GM19351 (cell line): ENCODE measurements around the gene CHFR.
"Not testable (repeated sequence)": the region's sequence is repeated elsewhere in the genome, so short reads cannot be mapped to it uniquely, and the experiment has no call there.

Experiments used
- ATAC-seq: cut with Tn5 transposase; IDR thresholded peaks from one replicate; pipeline ENCODE4 v1.9.1; 2021; ENCODE audit warnings: mild to moderate bottlenecking, moderate library complexity; ENCODE audit not compliant: unreplicated experiment

The CHFR gene

DNA sequence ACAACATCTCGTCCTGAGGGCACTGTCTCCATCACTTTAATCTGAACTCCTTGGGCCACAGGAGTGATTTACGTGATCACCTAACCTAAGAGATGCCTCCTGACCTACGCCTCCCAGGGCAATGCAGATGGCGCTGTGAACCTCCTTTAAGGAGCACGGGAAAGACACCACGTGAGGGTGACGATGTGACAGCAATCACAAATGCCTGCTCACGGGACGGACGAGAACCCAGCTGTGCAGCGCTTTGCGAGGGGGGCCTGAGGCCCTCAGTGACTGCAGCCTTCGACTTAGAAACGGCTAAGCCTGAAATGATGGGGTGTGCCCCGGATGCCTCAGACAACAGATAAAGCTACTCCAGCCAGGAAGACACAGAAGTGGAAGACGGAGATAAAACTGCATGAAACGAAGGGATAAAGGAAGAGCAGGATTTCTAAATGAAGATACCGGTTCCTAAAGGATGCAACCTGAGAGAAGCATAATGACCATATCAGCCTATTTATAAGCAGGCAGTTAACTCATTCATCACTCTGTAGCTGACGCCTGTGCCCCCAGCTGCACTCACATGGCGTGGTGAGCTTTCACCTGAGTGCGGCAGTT is 44.9 kb downstream of the CHFR start:
- ATAC-seq = no peak

DNA sequence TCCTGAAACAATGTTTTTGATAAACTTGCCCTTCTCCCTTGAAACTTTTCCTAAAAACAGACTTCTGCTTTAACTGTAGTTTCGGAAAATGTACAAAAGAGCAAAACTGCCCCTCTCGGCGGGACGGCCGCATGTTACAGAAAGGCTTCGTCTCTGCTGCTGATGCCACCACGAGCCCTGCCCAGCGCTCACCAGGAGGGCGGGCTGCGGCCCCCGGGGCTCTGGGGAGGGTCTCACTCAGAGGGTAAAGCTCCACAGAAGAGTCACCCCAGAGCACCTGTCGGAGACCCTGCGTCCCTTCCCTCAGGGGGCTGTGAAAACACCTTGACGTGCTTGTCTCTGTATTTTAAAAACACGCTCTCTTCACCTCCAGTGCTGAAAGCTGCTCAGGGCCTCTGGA is 46.3 kb downstream of the CHFR start:
- no peak for ATAC-seq

- no peak for ATAC-seq
Measured at GRCh38 chr12:132840536-132840935, 46.9 kb downstream of the CHFR start.

GRCh38 chr12:132839558-132840235 is 47.7 kb downstream of the CHFR start:
- ATAC-seq = no peak

- ATAC-seq = no peak
Measured at GRCh38 chr12:132838410-132839080, 48.9 kb downstream of the CHFR start.

DNA sequence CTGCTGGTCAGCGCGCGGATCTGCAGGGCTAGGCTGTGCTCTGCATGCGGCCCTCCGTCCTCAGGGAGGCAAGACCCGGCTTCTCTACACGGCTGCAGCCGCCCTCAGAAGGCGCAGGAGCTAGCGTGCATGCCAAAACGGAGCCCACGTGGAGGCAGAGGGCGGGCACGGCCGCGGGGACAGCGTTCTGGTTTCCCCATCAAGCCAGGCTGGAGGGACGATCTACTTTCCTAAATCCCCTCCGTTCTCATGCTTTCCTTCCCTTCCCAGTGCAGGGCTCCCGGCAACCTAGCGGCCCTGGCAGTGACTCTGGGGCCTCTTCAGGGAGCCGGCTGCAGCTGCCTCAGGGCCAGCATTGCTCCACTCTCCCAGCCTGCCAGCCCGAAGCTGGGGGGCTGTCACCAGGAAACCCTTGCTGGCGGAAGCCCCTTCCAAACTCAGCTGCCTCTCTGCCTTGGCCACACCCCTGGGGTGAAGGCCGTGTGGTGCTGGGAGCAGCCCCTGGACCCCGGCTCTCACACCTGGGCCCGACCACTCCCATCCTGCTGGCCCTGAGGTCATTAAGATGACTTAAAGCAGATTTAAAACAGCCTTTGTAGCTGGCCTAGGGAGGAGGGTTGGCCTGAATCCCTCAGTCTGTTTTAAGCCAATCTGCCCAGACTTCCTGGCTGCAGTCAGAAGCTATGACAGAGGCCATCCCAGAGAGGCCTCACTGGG is 49.6 kb downstream of the CHFR start:
- no peak for ATAC-seq

DNA sequence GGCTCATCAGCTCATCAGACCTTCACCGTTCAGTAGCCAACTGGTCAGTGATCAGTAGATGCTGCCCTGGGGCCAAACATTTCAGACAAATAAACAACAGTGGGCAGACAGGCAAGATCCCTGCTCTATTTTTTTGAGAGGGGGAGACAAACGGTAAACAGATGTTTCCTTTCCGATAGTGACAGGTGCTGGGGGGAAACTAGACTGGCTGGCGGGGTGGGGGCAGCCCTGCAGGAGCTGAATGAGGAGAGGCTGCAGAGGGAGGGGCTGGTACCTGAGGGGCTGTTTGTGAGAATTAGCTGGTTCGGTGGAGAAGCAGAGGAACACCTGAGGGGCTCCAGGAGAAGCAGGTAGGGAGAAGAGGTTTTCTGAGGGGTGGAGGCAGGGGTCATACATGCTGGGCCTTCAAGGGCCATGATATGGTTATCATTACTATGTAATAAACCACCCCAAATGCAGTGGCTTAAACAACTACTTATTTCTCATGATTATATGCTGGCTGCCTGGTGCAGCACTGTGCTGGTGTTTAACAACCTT is 50.5 kb downstream of the CHFR start:
- no peak for ATAC-seq

GRCh38 chr12:132836230-132836629 is 51.2 kb downstream of the CHFR start:
- ATAC-seq = not testable (repeated sequence)

DNA sequence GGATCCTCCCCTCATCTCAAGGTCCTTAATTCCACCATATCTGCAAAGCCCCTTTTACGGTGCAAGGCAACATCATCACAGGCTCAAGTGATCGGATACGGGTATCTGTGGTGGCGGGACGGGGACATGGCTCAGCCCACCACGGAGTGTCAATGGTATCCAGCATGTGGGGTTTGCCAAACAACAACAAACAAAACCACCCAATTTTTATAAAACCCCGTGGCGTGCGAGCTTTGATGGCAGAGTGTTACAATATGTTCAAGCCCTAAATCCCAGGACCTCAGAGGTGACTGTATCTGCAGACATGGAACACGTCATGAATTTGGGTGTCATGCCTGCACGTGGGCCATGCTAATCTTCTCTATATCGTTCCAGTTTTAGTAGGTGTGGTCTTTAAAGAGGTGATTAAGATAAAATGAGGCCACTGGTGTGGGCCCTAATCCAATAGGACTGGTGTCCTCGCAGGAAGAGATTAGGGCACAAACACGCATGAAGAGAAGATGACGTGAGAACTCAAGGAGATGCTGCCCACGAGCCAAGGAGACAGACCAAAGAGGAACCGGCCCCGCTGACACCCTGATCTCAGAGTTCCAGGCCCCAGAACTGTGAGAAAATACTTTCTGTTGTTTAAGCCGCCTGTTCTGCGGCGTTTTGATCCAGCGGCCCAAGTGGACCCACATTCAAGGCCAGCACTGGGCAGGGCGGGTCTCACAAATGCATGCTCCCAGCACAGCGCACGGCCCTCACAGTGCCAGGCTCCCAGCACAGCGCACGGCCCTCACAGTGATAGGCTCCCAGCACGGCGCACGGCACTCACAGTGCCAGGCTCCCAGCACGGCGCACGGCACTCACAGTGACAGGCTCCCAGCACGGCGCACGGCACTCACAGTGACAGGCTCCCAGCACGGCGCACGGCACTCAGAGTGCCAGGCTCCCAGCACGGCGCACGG is 52.1 kb downstream of the CHFR start:
- no peak for ATAC-seq

DNA sequence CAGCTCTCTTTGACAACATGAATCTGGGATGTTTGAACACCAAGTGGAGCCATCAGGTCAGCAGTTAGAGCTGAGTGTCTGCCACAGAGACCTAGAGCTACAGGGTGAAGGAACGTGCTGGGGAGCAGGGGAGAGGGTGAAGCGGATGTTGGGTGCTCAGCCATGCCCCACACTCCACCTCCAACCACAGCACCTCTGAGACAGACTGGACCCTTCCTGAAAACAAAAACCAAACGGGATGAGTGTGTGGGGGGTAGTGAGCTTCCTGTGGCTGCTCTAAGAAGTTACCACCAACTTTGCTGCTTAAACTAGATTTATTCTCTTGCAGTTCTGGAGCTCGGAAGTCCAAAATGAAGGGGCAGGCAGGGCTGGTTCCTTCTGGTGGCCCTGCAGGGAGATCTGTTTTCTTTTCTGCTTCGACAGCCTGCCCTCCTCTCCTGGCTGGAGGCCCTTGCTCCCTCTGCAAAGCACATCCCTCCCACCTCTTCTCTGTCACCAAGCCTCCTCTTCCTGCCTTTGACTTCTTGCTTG is 53.2 kb downstream of the CHFR start:
- ATAC-seq = no peak

DNA sequence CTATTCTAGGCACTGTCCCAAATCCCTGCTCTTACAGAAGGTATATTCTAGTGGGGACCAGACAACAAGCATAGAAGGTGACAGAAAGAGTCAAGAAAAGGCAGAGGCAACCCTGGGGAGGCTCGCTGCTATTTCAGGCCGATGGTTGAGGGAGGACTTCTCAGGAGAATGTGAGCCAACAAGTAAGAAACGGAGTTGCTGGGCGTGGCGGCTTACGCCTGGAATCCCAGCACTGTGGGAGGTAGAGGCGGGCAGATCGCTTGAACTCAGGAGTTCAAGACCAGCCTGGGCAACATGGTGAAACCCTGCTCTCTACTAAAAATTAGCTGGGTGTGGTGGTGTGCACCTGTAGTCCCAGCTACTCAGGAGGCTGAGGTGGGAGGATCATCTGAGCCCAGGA is 54.1 kb downstream of the CHFR start:
- ATAC-seq = no peak

- no peak for ATAC-seq
Measured at GRCh38 chr12:132831771-132832170, 55.6 kb downstream of the CHFR start.

- ATAC-seq = peak; percentile 94
Measured at GRCh38 chr12:132828706-132829534, 58.5 kb downstream of the CHFR start, which contains the start of gene GOLGA3. TSS of gene GOLGA3 (minus strand) at chr12:132828869. CDS start at chr12:132822128, 6,741 bp downstream.

DNA sequence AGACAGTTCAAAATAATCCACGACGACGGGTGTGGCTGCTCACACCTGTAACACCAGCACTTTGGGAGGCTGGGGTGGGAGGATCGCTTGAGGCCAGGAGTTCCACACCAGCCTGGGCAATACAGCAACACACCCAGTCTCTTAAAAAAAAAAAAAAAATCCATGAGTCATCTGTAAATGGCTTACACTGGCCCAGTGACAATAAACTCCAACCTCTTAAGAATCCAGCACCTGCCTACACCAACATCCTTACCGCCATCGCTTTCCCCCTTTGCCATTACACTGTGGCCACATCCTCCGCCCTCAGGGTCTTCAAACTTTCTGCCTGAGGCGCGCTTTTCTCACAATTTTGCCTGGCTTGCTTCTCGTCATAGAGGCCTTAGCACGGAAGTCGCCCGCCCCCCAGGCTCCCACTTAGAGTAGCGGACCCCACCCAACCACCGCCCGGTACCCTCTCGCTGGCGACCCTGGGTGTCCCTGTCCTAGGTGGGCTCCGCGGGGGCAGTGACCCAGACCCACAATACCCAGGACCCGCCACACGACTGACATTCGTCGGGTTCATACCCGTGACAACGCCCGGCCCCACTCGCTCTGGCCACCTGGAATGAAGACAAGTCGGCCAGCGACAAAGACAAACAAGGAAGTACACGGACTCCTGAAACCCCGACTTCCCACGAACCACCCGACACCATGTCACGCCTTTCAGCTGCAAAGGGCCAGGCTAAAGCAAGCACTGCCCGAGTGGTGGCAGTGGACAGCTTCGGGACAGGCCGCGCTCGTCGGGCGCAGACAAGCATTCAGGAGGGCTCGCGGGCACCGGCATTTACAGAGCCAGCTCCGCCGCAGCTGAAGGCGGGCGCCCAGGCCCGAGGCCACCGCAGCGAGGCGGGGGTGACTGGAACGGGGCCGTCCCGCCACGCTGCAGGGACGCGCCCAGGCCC is 59.4 kb downstream of the CHFR start:
- peak; percentile 32 for ATAC-seq

GRCh38 chr12:132825861-132826260 is 61.5 kb downstream of the CHFR start:
- no peak for ATAC-seq

DNA sequence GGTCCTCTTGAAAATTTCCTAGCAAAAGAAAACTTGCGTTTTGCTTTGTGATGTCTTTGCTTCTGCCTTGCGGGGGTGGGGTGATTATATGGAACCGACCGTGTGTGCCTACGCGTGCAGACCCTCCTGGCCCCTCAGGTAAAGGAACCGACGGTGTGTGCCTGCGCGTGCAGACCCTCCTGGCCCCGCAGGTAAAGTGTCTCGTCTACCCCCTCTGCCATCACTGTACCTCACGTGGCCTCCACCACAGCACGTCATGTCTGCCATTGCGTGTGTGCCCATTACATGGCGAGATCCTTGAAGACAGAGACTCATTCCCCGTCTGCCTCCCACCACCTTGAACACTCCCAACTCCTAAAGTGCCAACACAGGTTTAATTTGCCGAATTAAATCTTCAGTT is 62.3 kb downstream of the CHFR start:
- ATAC-seq = no peak

- no peak for ATAC-seq
Measured at GRCh38 chr12:132824053-132824452, 63.4 kb downstream of the CHFR start.

GRCh38 chr12:132818562-132818961 is 68.8 kb downstream of the CHFR start:
- no peak for ATAC-seq
